AG10803 (cell line): Measurements from ENCODE around the gene PRKCE.
A peak's percentile ranks its signal among the peaks of the same experiment; 100 is the strongest.

ENCODE experiments used
- DNase-seq: peaks from one replicate; pipeline ENCODE4 v3.0.0; 2010; ENCODE audit warnings: low read depth
- H3K4me3 ChIP-seq: 2 replicates; pipeline ENCODE4 v1.5.1; 2011; ENCODE audit warnings: mild to moderate bottlenecking, low read length, control low read depth
- CTCF ChIP-seq: conservative IDR thresholded peaks from 2 replicates; pipeline ENCODE4 v1.5.1; 2011; ENCODE audit warnings: mild to moderate bottlenecking, low read length, control low read depth, inconsistent platforms

PRKCE gene

DNA sequence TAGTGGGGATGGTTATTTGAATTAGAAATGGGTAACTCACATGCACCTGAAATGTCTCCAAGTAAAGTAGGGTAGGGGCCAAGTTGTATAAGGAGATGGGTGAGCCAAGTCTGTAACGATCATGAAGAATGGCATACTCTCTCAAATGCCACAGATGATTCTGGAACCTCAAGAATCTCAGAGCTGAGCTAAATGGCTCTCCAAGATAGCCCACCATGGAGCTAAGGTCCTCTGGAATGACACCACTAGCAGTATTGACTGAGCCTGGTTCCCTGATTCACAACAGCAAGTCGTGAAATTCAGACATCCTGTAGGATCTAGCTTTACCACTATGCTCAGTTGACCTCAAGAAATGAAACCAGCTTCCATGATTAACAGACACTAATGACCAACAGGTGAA, 529.8 kb downstream of the PRKCE start:
- TF ChIP-seq CTCF = no peak
- H3K4me3 ChIP-seq = no peak overlapping the region
- DNase-seq = peak; percentile 38

DNA sequence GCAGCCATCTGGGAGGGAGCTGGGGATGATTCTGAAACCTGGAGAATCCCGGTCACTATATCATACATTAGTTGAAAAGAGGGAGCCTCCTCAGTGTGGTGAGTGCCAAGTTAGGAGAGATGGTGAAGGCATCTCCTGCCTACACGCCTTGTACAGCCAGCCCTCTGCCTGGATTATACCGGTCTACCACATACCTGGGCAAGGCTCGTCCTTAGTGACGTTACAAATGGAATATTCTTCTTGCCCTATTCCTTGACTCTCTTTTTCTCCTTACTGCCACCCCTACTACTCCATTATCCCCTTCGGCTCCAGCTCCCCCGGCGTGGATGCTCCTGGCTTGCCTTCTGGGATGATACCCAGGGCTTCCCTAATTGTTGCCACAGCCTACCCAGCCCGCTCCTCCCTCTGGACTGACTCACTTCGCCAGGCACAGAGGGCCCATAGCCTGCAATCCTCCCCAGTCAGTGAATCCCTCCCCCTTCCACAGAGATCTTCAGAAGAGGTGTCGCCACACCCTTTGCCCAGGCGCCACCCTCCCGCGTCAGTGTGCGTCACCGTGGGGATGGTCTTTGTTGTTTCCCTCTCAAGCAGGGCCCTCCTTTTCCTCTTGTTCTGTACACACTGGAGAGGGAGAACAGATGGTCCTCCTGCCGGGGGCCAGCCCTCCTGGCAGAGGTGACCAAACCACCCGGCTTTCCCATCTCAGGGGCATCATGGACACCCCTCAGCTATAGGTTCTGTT, 530.5 kb downstream of the PRKCE start:
- no peak for TF ChIP-seq CTCF
- H3K4me3 ChIP-seq = no peak overlapping the region
- no peak for DNase-seq

DNA sequence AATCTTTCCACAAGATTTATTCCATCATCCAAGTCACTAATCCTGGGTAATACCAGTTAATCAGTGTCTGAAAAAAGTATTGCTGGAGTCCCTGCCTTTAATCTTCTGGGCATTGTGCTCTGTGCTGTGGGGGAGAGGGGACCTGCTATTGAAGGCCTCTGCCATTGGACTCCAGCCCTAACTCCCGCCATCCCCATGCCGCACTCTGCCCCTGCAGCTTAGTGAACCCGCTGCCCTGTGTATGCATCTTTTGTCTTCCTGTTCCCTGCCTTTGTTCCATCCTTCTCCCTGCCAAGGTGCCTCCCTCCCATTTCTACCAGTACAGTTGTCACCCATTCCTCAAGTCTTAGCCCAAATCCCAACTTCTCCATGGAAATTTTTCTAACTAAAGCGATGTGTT, 532.0 kb downstream of the PRKCE start:
- no peak for DNase-seq
- no peak overlapping the region for H3K4me3 ChIP-seq
- TF ChIP-seq CTCF = no peak

- no peak overlapping the region for H3K4me3 ChIP-seq
- no peak; the same call in 1 of the 2 replicates for TF ChIP-seq CTCF
- DNase-seq = no peak
These were observed 533.5 kb downstream of the PRKCE start for GRCh38 chr2:46184794-46185583.

DNA sequence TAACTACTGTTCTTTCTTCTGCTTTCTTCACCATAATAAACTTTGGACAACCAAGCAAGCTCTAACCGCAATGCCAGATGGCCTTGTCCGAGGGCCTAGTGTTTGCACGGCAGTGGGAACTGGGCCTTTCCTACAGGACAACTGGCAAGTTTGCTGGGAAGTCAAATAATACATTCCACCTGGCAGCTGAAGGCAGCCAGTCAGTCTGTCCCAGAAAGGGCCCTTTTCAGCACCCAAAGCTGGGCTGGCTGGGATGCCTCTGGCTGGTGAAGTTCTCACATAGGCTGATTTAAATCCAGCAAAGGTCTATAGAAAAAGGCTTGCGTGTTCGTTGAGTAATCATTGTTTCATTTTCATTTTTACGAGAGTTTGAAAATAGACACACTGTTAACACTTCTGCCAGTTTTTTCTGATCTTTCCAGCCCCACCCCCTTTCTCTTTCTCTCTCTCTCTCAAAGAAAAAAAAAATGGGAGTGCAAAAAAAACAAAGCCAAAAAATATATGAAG, 535.7 kb downstream of the PRKCE start:
- peak; percentile 97 for DNase-seq
- H3K4me3 ChIP-seq = peak overlapping the region; percentile 55
- no peak for TF ChIP-seq CTCF

DNA sequence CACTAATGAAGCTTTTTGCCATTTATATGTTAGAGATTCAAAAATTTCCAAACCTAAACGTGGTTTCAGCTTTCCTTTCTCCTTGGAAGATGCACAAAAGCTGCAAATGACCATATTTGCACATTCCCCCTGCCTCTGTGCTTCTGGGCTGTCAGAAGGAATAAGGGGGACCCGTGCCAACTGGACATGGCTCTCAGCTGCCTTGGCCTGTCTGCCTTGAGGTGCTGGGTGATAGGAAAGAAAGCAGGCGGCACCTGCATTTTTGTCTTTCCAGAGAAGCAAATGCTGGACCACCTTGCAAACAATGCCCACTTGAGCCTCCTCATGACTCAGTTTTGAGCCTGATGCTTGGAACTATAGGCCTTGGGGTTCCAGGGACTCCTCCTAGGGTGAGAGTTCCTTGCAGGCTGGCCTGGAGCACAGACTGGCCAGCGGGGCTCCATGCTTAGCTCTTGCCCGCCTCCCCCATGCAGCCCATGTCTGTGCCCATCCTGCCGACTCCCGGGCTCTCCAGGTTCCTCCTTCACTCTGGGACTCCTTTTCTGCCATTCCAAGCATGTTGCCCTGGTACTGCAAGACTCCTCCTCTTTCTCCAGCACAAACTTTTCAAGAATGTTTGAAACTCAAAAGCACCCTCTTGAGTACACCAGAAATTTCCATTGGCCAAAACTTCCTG, 536.7 kb downstream of the PRKCE start:
- no peak for TF ChIP-seq CTCF
- H3K4me3 ChIP-seq = no peak overlapping the region; the same call in 1 of the 2 replicates
- no peak for DNase-seq
